Transverse colon (tissue), 4 donors: Measurements from ENCODE around the gene ZNF554. TPM values are rescaled to one million over a fixed set of nuclear protein-coding genes. Genes with fewer than 3 reads are reported as not detected.

Source experiments
- DNase-seq: peaks from one replicate; pipeline ENCODE4 v3.0.0-alpha.2; 2019
- H3K27ac ChIP-seq, 4 donors: fragments of 200-600 bp; sonication (generic); 2 replicates each; pipeline ENCODE4 v1.5.1; 2016 to 2018; ENCODE audit warnings: inconsistent platforms in 4 of 4
- H3K27me3 ChIP-seq: fragments of 200-600 bp; sonication (generic); 2 replicates; pipeline ENCODE4 v1.5.1; 2017; ENCODE audit warnings: inconsistent platforms
- H3K36me3 ChIP-seq, 4 donors: fragments of 200-600 bp; sonication (generic); 2 replicates each; pipeline ENCODE4 v1.5.1; 2017 to 2019; ENCODE audit warnings: inconsistent platforms in 4 of 4
- H3K4me1 ChIP-seq, 4 donors: fragments of 200-600 bp; sonication (generic); 2 replicates each; pipeline ENCODE4 v1.5.1; 2017 to 2020; ENCODE audit warnings: inconsistent platforms in 4 of 4
- H3K4me3 ChIP-seq, 4 donors: fragments of 200-600 bp; sonication (generic); 1 replicate in 1 of 4; 2 replicates in 3 of 4; pipeline versions ENCODE4 v1.5.1 to v1.6.1; 2017 to 2019; ENCODE audit warnings: inconsistent platforms in 4 of 4
- H3K9me3 ChIP-seq, 2 donors: fragments of 200-600 bp; sonication (generic); 2 replicates each; pipeline ENCODE4 v1.5.1; 2017 to 2019; ENCODE audit warnings: inconsistent platforms in 2 of 2
- EP300 ChIP-seq: sonication (generic); formaldehyde crosslinking; IDR thresholded peaks from one replicate; pipeline ENCODE4 v1.6.1; 2017; ENCODE audit warnings: antibody characterized with exemption, low read depth
- POLR2A ChIP-seq: fragments of 450-650 bp; IDR thresholded peaks from one replicate; pipeline ENCODE4 v1.6.1; 2016; ENCODE audit warnings: antibody characterized with exemption, mild to moderate bottlenecking, moderate library complexity
- POLR2AphosphoS5 ChIP-seq, 3 donors: sonication (generic); formaldehyde crosslinking; IDR thresholded peaks; one replicate each; pipeline ENCODE4 v1.6.1; 2016; ENCODE audit warnings: antibody characterized with exemption in 3 of 3
- WGBS, 2 donors: methylation state at CpG; one replicate each; pipeline ENCODE4 v1.1.5; 2018; ENCODE audit warnings: low coverage in 1 of 2; 5-methylcytosine and 5-hydroxymethylcytosine counted together
- in situ Hi-C, 4 donors: fragments of 200-750 bp; cut with MboI; loops; one replicate each; pipeline versions ENCODE4 v1.15.0 to v1.15.1; 2017; ENCODE audit warnings: low sequenced_read_pairs in 3 of 4, low pct_ligation_motif_present in 1 of 4, low pct_unique_long_range_greater_than_20kb in 1 of 4
- intact Hi-C: fragments of 100-400 bp; cut with DNase I; formaldehyde crosslinking; loops from one replicate; pipeline ENCODE4 v1.15.1; 2023; ENCODE audit warnings: low total_unique reads
- total RNA-seq, 4 donors: library from RNA; depleted of rRNA; stranded (reverse); fragments of >200 nt; gene quantifications; one replicate each; pipeline ENCODE4 v1.1.0, GENCODE V29; 2016
- TF ChIP-seq, protein P1 (sequence below), 5 experiments: fragments of 200-600 bp in 3 of 5; fragments of 450-650 bp in 2 of 5; sonication (generic) in 3 of 5; IDR thresholded peaks; 1 replicate in 2 of 5; 2 replicates in 3 of 5; pipeline ENCODE4 v1.5.1; 2016 to 2017; ENCODE audit warnings: antibody characterized with exemption in 5 of 5, inconsistent platforms in 3 of 5, mild to moderate bottlenecking in 2 of 5, moderate library complexity in 1 of 5

Gene ZNF554
- total RNA-seq, 4 donors from 2014 or later: 0.75 to 10.2 (median 4.9) TPM

DNA sequence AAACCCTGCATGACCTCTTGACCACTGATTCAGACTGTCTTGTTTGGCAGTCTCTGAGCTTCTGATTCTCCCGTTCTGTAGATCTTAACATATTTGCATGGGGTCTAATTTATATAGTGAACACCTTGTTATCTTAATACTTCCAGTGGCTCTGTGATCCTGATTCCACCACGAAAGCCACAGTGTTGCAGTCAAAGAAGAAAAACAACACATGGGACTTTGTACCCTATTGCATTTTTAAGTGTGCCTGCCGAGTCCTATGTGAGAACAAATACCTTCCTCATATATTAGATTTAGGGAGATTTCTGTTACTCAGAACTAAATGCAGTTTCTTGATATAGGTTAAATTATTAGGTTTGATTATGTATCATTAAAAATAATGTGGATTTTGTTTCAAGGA lies 35.2 kb downstream of the ZNF554 start:
- Histone ChIP-seq H3K4me3 (no peak overlapping the region), H3K4me1 (no peaks in the 10 kb centered on the region), H3K9me3 (peaks cover 62 to 84% of the 10 kb centered on the region in 2 donors), H3K27ac (no peak overlapping the region), H3K27me3 (no peaks in the 10 kb centered on the region), H3K36me3 (peaks cover 0 to 59% (median 22%) of the 10 kb centered on the region in 4 donors)
- WGBS, 2 donors: 92 to 97% methylated on average over 3 of the region's 3 CpGs
- in situ Hi-C loops: no loop called here
- no peak for DNase-seq
- no peak for TF ChIP-seq EP300
- no peak for TF ChIP-seq POLR2A
- TF ChIP-seq POLR2AphosphoS5 (IDR thresholded peaks at IDR 0.05): no peak
- TF ChIP-seq, protein P1, sequence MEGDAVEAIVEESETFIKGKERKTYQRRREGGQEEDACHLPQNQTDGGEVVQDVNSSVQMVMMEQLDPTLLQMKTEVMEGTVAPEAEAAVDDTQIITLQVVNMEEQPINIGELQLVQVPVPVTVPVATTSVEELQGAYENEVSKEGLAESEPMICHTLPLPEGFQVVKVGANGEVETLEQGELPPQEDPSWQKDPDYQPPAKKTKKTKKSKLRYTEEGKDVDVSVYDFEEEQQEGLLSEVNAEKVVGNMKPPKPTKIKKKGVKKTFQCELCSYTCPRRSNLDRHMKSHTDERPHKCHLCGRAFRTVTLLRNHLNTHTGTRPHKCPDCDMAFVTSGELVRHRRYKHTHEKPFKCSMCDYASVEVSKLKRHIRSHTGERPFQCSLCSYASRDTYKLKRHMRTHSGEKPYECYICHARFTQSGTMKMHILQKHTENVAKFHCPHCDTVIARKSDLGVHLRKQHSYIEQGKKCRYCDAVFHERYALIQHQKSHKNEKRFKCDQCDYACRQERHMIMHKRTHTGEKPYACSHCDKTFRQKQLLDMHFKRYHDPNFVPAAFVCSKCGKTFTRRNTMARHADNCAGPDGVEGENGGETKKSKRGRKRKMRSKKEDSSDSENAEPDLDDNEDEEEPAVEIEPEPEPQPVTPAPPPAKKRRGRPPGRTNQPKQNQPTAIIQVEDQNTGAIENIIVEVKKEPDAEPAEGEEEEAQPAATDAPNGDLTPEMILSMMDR (IDR thresholded peaks at IDR 0.05): no peak
- intact Hi-C loops: no loop called here

DNA sequence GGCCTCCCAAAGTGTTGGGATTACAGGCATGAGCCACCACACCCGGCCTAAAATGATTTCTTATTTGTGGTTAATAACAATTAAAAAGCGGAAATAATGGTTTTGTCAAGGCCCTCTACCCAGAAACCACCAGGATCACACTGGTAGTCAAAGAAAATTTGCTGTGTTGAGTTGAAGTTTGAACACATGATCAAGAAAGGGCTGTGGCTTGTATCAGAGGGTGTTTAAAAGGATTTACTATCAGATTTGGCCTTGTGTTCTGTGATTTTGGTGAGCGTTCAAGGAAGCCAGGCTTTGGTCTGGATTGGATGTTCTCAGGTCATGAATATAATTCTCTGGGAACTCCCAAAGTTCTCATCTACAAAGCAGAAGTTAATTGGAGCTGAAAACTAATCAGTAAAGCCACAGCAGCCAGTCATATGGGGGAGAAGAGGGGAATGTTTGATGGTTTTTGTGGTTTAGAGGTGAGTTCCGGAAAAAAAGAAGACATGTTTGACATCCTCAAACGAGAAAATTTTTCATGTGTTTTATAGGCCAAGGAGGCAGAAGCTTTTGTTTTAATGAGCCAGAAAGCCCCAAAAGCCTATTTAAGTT lies 36.9 kb downstream of the ZNF554 start:
- TF ChIP-seq POLR2A (no peak), POLR2AphosphoS5 (IDR thresholded peaks at IDR 0.05) (no peak), EP300 (no peak)
- TF ChIP-seq, protein P1 (IDR thresholded peaks at IDR 0.05): no peak
- Histone ChIP-seq H3K27me3 (no peaks in the 10 kb centered on the region), H3K36me3 (peaks cover 0 to 45% (median 15%) of the 10 kb centered on the region in 4 donors), H3K27ac (no peak overlapping the region), H3K4me1 (no peaks in the 10 kb centered on the region), H3K9me3 (peaks cover 48 to 68% of the 10 kb centered on the region in 2 donors), H3K4me3 (no peak overlapping the region)
- in situ Hi-C loops: no loop called here
- intact Hi-C loops: no loop called here
- no peak for DNase-seq
- WGBS, 2 donors: 83 to 90% methylated on average over 2 to 5 of the region's 5 CpGs

DNA sequence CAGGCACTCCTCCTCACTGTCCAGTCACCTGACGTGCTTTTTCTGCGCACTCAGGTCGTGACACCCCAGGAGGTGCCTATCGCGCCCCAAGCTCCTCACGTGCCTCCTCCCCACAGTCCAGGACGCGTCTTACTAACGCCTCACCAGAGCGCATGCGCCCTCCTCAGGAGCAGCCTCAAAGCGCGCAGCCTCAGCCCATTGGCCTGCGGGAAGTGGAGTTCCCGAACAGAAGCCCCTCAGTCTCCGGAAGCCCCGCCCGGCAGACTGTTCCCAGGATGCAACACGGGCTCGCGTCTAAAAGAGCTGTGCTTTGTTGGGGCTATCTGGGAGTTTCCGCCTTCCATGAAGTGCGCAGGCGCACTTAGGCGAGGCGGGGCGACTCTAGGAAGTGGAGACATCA lies 39.2 kb downstream of the ZNF554 start:
- Histone ChIP-seq H3K27ac (no peak overlapping the region), H3K27me3 (no peaks in the 10 kb centered on the region), H3K4me1 (no peaks in the 10 kb centered on the region), H3K4me3 (no peak overlapping the region), H3K9me3 (peaks cover 26 to 45% of the 10 kb centered on the region in 2 donors), H3K36me3 (peaks cover 0 to 22% (median 0%) of the 10 kb centered on the region in 4 donors)
- TF ChIP-seq POLR2A (no peak), POLR2AphosphoS5 (IDR thresholded peaks at IDR 0.05) (no peak), EP300 (no peak)
- TF ChIP-seq, protein P1 (IDR thresholded peaks at IDR 0.05): no peak
- in situ Hi-C loops (no loop called here), intact Hi-C loops (no loop called here)
- WGBS, 2 donors: 83 to 89% methylated on average over 9 to 27 of the region's 27 CpGs
- no peak for DNase-seq

DNA sequence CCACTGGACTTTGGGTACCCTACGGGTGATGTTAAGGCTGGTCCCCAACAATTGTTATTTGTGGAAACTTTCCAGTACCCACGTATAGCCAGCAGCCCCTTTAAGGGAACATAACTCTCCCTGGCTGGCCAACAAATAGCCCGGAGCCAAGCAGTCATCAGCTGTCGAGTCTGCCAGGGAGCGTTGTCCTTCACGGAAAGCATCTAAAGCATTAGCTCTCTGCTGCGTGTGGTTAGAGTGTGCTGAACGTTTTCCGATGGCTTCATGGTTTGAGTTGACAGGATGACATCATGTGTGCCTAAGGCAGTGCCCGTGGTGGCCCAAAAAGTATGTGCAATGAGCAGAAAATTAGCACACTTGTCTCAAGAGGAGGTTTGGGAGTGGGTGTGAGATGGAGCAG lies 44.1 kb downstream of the ZNF554 start:
- no peak overlapping the region for H3K27ac ChIP-seq
- H3K4me3 ChIP-seq: no peak overlapping the region
- H3K4me1 ChIP-seq: no peaks in the 10 kb centered on the region
- H3K36me3 ChIP-seq: no peaks in the 10 kb centered on the region
- 72 to 76% methylated on average over 4 to 10 of the region's 10 CpGs for WGBS, 2 donors
- intact Hi-C loops: no loop called here
- TF ChIP-seq POLR2AphosphoS5 (IDR thresholded peaks at IDR 0.05) (no peak), POLR2A (no peak), EP300 (no peak)
- TF ChIP-seq, protein P1 (IDR thresholded peaks at IDR 0.05): no peak
- DNase-seq: no peak
- in situ Hi-C loops: no loop called here
- H3K9me3 ChIP-seq: peaks cover 0 to 5% of the 10 kb centered on the region in 2 donors
- H3K27me3 ChIP-seq: no peaks in the 10 kb centered on the region
